HEK293 (cell line): Measurements from ENCODE around the gene HOXD3.
A peak's percentile ranks its signal among the peaks of the same experiment; 100 is the strongest.

Experiments
- CTCF ChIP-seq: fragments of 450-650 bp; formaldehyde crosslinking; IDR thresholded peaks from 2 replicates; pipeline ENCODE4 v1.5.1; 2016; ENCODE audit warnings: missing biosample characterization, missing genetic modification characterization
- ELK4 ChIP-seq: IDR thresholded peaks from 2 replicates; pipeline ENCODE4 v1.6.1; 2011; ENCODE audit warnings: mild to moderate bottlenecking, low read depth, low read length, borderline replicate concordance
- GLI4 ChIP-seq: fragments of 450-650 bp; formaldehyde crosslinking; IDR thresholded peaks from 2 replicates; pipeline ENCODE4 v1.5.1; 2016; ENCODE audit warnings: missing biosample characterization, missing genetic modification characterization
- HOXA7 ChIP-seq: sonication (generic); formaldehyde crosslinking; IDR thresholded peaks from 2 replicates; pipeline ENCODE4 v1.8.1; 2022; ENCODE audit warnings: missing genetic modification reagents, borderline replicate concordance
- KLF8 ChIP-seq: fragments of 450-650 bp; formaldehyde crosslinking; IDR thresholded peaks from 2 replicates; pipeline ENCODE4 v1.5.1; 2016; ENCODE audit warnings: missing biosample characterization, missing genetic modification characterization
- MZF1 ChIP-seq: fragments of 450-650 bp; formaldehyde crosslinking; IDR thresholded peaks from 2 replicates; pipeline ENCODE4 v1.5.1; 2017; ENCODE audit warnings: missing biosample characterization, missing genetic modification characterization, borderline replicate concordance
- OSR2 ChIP-seq: fragments of 450-650 bp; formaldehyde crosslinking; IDR thresholded peaks from 2 replicates; pipeline ENCODE4 v1.5.1; 2016; ENCODE audit warnings: missing biosample characterization, missing genetic modification characterization
- OVOL3 ChIP-seq: fragments of 450-650 bp; formaldehyde crosslinking; IDR thresholded peaks from 2 replicates; pipeline ENCODE4 v1.5.1; 2016; ENCODE audit warnings: missing biosample characterization, missing genetic modification characterization
- PBX3 ChIP-seq: sonication (generic); formaldehyde crosslinking; IDR thresholded peaks from 2 replicates; pipeline ENCODE4 v1.8.1; 2022; ENCODE audit warnings: mild to moderate bottlenecking, moderate library complexity, missing genetic modification reagents
- SETDB1 ChIP-seq: IDR thresholded peaks from one replicate; pipeline ENCODE4 v1.6.1; 2017; ENCODE audit warnings: mild to moderate bottlenecking, low read length, moderate library complexity, mixed read lengths; ENCODE audit not compliant: insufficient read length
- TRIM28 ChIP-seq: IDR thresholded peaks from 2 replicates; pipeline ENCODE4 v1.6.1; 2011; ENCODE audit warnings: low read length, control low read depth, borderline replicate concordance
- WT1 ChIP-seq: fragments of 450-650 bp; formaldehyde crosslinking; IDR thresholded peaks from 2 replicates; pipeline ENCODE4 v1.5.1; 2016; ENCODE audit warnings: missing biosample characterization, missing genetic modification characterization
- YY1 ChIP-seq: fragments of 450-650 bp; formaldehyde crosslinking; IDR thresholded peaks from 2 replicates; pipeline ENCODE4 v1.5.1; 2018; ENCODE audit warnings: missing biosample characterization, missing genetic modification characterization
- ZBTB44 ChIP-seq: fragments of 450-650 bp; IDR thresholded peaks from 2 replicates; pipeline ENCODE4 v1.5.1; 2018; ENCODE audit warnings: missing biosample characterization, mild to moderate bottlenecking, missing genetic modification characterization
- ZBTB48 ChIP-seq: fragments of 450-650 bp; formaldehyde crosslinking; IDR thresholded peaks from 2 replicates; pipeline ENCODE4 v1.5.1; 2016; ENCODE audit warnings: missing biosample characterization, missing genetic modification characterization
- ZBTB7A ChIP-seq: fragments of 450-650 bp; formaldehyde crosslinking; IDR thresholded peaks from 2 replicates; pipeline ENCODE4 v1.5.1; 2016; ENCODE audit warnings: low read depth, missing biosample characterization, missing genetic modification characterization
- ZFHX2 ChIP-seq: fragments of 450-650 bp; formaldehyde crosslinking; conservative IDR thresholded peaks from 2 replicates; pipeline ENCODE4 v1.5.1; 2016; ENCODE audit warnings: missing biosample characterization, missing genetic modification characterization
- ZFP3 ChIP-seq: fragments of 450-650 bp; formaldehyde crosslinking; IDR thresholded peaks from 2 replicates; pipeline ENCODE4 v1.5.1; 2016; ENCODE audit warnings: low read depth, missing biosample characterization, missing genetic modification characterization
- ZNF10 ChIP-seq: fragments of 450-650 bp; formaldehyde crosslinking; IDR thresholded peaks from 2 replicates; pipeline ENCODE4 v1.5.1; 2017; ENCODE audit warnings: missing biosample characterization, missing genetic modification characterization
- ZNF114 ChIP-seq: fragments of 450-650 bp; formaldehyde crosslinking; IDR thresholded peaks from 2 replicates; pipeline ENCODE4 v1.5.0; 2017; ENCODE audit warnings: missing biosample characterization, missing genetic modification characterization
- ZNF2 ChIP-seq: fragments of 450-650 bp; formaldehyde crosslinking; IDR thresholded peaks from 2 replicates; pipeline ENCODE4 v1.5.1; 2016; ENCODE audit warnings: missing biosample characterization, missing genetic modification characterization
- ZNF248 ChIP-seq: fragments of 450-650 bp; formaldehyde crosslinking; IDR thresholded peaks from 2 replicates; pipeline ENCODE4 v1.5.1; 2017; ENCODE audit warnings: missing biosample characterization, missing genetic modification characterization
- ZNF354C ChIP-seq: fragments of 450-650 bp; formaldehyde crosslinking; IDR thresholded peaks from 2 replicates; pipeline ENCODE4 v1.5.1; 2016; ENCODE audit warnings: missing biosample characterization, missing genetic modification characterization, low read depth, borderline replicate concordance
- ZNF362 ChIP-seq: fragments of 450-650 bp; formaldehyde crosslinking; IDR thresholded peaks from 2 replicates; pipeline ENCODE4 v1.5.1; 2016; ENCODE audit warnings: missing biosample characterization, missing genetic modification characterization
- ZNF571 ChIP-seq: fragments of 450-650 bp; formaldehyde crosslinking; IDR thresholded peaks from 2 replicates; pipeline ENCODE4 v1.5.0; 2017; ENCODE audit warnings: missing biosample characterization, missing genetic modification characterization
- ZNF600 ChIP-seq: fragments of 450-650 bp; formaldehyde crosslinking; IDR thresholded peaks from 2 replicates; pipeline ENCODE4 v1.5.1; 2016; ENCODE audit warnings: missing biosample characterization, missing genetic modification characterization
- ZNF658 ChIP-seq: fragments of 450-650 bp; formaldehyde crosslinking; IDR thresholded peaks from 2 replicates; pipeline ENCODE4; 2016; ENCODE audit warnings: missing biosample characterization, missing genetic modification characterization
- ZNF692 ChIP-seq: fragments of 450-650 bp; formaldehyde crosslinking; IDR thresholded peaks from 2 replicates; pipeline ENCODE4 v1.5.1; 2016; ENCODE audit warnings: missing biosample characterization, missing genetic modification characterization
- ZNF704 ChIP-seq: fragments of 450-650 bp; formaldehyde crosslinking; IDR thresholded peaks from 2 replicates; pipeline ENCODE4 v1.5.1; 2016; ENCODE audit warnings: missing biosample characterization, missing genetic modification characterization
- ZNF791 ChIP-seq: fragments of 450-650 bp; formaldehyde crosslinking; IDR thresholded peaks from 2 replicates; pipeline ENCODE4 v1.5.1; 2016; ENCODE audit warnings: missing biosample characterization, missing genetic modification characterization
- ZXDB ChIP-seq: fragments of 450-650 bp; formaldehyde crosslinking; IDR thresholded peaks from 2 replicates; pipeline ENCODE4 v1.5.1; 2016; ENCODE audit warnings: missing biosample characterization, missing genetic modification characterization

Gene HOXD3

GRCh38 chr2:176140513-176141317, 16.4 kb upstream of the HOXD3 start (continued):
- TF ChIP-seq MZF1 (tag by site-specific recombination) (0 out of 2 replicates have a peak, but pooled peaks have one; percentile 11), ZBTB7A (no peak), ZFP3 (no peak), PBX3 (peak; percentile 70), KLF8 (tag by site-specific recombination) (peak; percentile 51; the same call in 1 of the 2 replicates), HOXA7 (CRISPR knock-in tag) (no peak), ELK4 (no peak), ZNF692 (0 out of 2 replicates have a peak, but pooled peaks have one; percentile 50), ZNF600 (tag by site-specific recombination) (no peak), ZNF658 (tag by site-specific recombination) (no peak), ZNF248 (no peak), ZXDB (0 out of 2 replicates have a peak, but pooled peaks have one; percentile 45), TRIM28 (no peak), ZNF791 (tag by site-specific recombination) (no peak), ZNF2 (tag by site-specific recombination) (peak; percentile 59; the same call in 1 of the 2 replicates), ZNF114 (no peak), ZBTB44 (tag by site-specific recombination) (no peak), ZNF354C (tag by site-specific recombination) (no peak), OSR2 (tag by site-specific recombination) (no peak), ZFHX2 (tag by site-specific recombination) (no peak), ZBTB48 (tag by site-specific recombination) (0 out of 2 replicates have a peak, but pooled peaks have one; percentile 58), ZNF362 (no peak), YY1 (tag by site-specific recombination) (no peak), ZNF10 (no peak), ZNF704 (tag by site-specific recombination) (no peak), SETDB1 (peak; percentile 10), CTCF (peak; percentile 97), OVOL3 (tag by site-specific recombination) (no peak), ZNF571 (tag by site-specific recombination) (no peak), GLI4 (no peak), WT1 (peak; percentile 49; the same call in 1 of the 2 replicates)
